Measurements from ENCODE around the gene PCCA.

DNA sequence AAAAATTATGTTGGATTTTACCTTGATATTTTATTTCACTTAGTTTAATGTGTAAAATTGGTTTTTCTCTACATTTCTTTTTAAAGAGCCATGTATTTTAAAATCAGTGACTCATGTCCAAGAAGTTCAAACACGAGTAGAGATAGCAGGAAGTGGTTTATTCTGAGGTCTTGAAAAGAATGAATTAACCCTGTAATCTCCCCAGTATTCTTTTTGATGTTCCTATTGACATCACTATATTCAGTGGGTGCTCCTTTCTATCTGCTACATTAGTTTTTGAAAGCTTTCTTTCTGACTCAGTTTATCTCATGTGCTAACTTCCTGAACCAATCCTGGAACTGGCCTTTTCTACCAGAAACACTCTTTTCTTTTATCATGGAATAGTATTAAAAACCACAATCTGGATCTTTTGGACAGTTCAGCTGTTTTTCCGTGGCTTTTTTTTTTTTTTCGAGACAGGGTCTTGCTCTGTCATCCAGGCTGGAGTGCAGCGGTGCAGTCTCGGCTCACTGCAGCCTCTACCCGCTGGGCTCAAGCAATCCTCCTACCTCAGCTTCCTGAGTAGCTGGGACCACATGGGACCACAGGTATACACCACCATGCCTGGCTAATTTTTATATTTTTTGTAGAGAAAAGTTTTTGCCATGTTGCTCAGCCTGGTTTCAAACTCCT is 114.9 kb downstream of the PCCA start:
- TF ChIP-seq, protein P1, sequence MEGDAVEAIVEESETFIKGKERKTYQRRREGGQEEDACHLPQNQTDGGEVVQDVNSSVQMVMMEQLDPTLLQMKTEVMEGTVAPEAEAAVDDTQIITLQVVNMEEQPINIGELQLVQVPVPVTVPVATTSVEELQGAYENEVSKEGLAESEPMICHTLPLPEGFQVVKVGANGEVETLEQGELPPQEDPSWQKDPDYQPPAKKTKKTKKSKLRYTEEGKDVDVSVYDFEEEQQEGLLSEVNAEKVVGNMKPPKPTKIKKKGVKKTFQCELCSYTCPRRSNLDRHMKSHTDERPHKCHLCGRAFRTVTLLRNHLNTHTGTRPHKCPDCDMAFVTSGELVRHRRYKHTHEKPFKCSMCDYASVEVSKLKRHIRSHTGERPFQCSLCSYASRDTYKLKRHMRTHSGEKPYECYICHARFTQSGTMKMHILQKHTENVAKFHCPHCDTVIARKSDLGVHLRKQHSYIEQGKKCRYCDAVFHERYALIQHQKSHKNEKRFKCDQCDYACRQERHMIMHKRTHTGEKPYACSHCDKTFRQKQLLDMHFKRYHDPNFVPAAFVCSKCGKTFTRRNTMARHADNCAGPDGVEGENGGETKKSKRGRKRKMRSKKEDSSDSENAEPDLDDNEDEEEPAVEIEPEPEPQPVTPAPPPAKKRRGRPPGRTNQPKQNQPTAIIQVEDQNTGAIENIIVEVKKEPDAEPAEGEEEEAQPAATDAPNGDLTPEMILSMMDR (CRISPR knock-in tag; IDR thresholded peaks at IDR 0.05): no peak
- TF ChIP-seq, protein P2, sequence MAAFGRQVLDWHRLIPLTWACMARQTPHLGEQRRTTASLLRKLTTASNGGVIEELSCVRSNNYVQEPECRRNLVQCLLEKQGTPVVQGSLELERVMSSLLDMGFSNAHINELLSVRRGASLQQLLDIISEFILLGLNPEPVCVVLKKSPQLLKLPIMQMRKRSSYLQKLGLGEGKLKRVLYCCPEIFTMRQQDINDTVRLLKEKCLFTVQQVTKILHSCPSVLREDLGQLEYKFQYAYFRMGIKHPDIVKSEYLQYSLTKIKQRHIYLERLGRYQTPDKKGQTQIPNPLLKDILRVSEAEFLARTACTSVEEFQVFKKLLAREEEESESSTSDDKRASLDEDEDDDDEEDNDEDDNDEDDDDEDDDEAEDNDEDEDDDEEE (CRISPR knock-in tag; IDR thresholded peaks at IDR 0.05): no peak
- TF ChIP-seq, protein P3, sequence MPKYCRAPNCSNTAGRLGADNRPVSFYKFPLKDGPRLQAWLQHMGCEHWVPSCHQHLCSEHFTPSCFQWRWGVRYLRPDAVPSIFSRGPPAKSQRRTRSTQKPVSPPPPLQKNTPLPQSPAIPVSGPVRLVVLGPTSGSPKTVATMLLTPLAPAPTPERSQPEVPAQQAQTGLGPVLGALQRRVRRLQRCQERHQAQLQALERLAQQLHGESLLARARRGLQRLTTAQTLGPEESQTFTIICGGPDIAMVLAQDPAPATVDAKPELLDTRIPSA (CRISPR knock-in tag; IDR thresholded peaks at IDR 0.05; ENCODE audit: borderline replicate concordance): no peak
- no peak for TF ChIP-seq DPF2 (CRISPR knock-in tag; IDR thresholded peaks at IDR 0.05; ENCODE audit: borderline replicate concordance, low read depth)
- TF ChIP-seq POLR2A (IDR thresholded peaks at IDR 0.05; ENCODE audit: insufficient read depth in 1 of 2, low read depth in 2 of 2, low read length in 2 of 2): no peak
- no peak for TF ChIP-seq ZNF24 (IDR thresholded peaks at IDR 0.05)
- TF ChIP-seq PAF1 (CRISPR knock-in tag; IDR thresholded peaks at IDR 0.05): no peak
- TF ChIP-seq ZNF747 (CRISPR knock-in tag; IDR thresholded peaks at IDR 0.05; ENCODE audit: borderline replicate concordance): no peak
- no peak for TF ChIP-seq TEAD2 (CRISPR knock-in tag; IDR thresholded peaks at IDR 0.05)
